DND-41 (cell line): ENCODE results near the gene SMCO1.

Experiments used
- ATAC-seq: fragments of 200-7000 bp; cut with Tn5 transposase; 3 replicates; pipeline ENCODE4 v1.9.1; 2021; ENCODE audit warnings: low read depth; ENCODE audit not compliant: insufficient read depth
- DNase-seq: peaks from one replicate; pipeline ENCODE4 v3.0.0-alpha.2; 2020
- H2AFZ ChIP-seq: 2 replicates; pipeline ENCODE4 v1.6.0; 2012; ENCODE audit warnings: low read depth, low read length
- H3K27ac ChIP-seq: 2 replicates; pipeline ENCODE4 v1.5.1; 2012; ENCODE audit warnings: low read length, inconsistent platforms
- H3K27me3 ChIP-seq: fragments of 200-600 bp; sonication (generic); 2 replicates; pipeline ENCODE4 v1.6.0; 2012; ENCODE audit warnings: low read length, mild to moderate bottlenecking, inconsistent platforms; ENCODE audit not compliant: insufficient read depth, poor library complexity
- H3K36me3 ChIP-seq: 2 replicates; pipeline ENCODE4 v1.5.1; 2012; ENCODE audit warnings: low read length, inconsistent platforms; ENCODE audit not compliant: insufficient read depth
- H3K4me1 ChIP-seq: 2 replicates; pipeline ENCODE4 v1.5.1; 2012; ENCODE audit warnings: mild to moderate bottlenecking, low read length; ENCODE audit not compliant: insufficient read depth
- H3K4me2 ChIP-seq: 2 replicates; pipeline ENCODE4 v1.6.0; 2012; ENCODE audit warnings: mild to moderate bottlenecking, moderate library complexity, low read length, inconsistent platforms; ENCODE audit not compliant: insufficient read depth
- H3K4me3 ChIP-seq, 2 experiments: fragments of 200-600 bp in 1 of 2; shearing (Covaris generic) in 1 of 2; 2 replicates each; pipeline ENCODE4 v1.5.1; 2012 to 2016; ENCODE audit warnings: inconsistent platforms in 2 of 2, low read length in 2 of 2, mild to moderate bottlenecking in 2 of 2, low read depth in 1 of 2, moderate library complexity in 1 of 2
- H3K79me2 ChIP-seq: 2 replicates; pipeline ENCODE4 v1.6.0; 2012; ENCODE audit warnings: low read length, inconsistent platforms; ENCODE audit not compliant: insufficient read depth
- H3K9ac ChIP-seq: 2 replicates; pipeline ENCODE4 v1.6.0; 2012; ENCODE audit warnings: low read depth, mild to moderate bottlenecking, inconsistent platforms, low read length, moderate library complexity
- H3K9me3 ChIP-seq: 2 replicates; pipeline ENCODE4 v1.5.1; 2012; ENCODE audit warnings: low read length, moderate library complexity, mild to moderate bottlenecking, inconsistent platforms; ENCODE audit not compliant: insufficient read depth, severe bottlenecking
- H4K20me1 ChIP-seq: 2 replicates; pipeline ENCODE4 v1.6.0; 2012; ENCODE audit warnings: low read length; ENCODE audit not compliant: insufficient read depth
- CTCF ChIP-seq: IDR thresholded peaks from 2 replicates; pipeline ENCODE4 v1.5.1; 2012; ENCODE audit warnings: borderline replicate concordance, low read length, moderate library complexity, mild to moderate bottlenecking; ENCODE audit not compliant: poor library complexity, severe bottlenecking; ENCODE audit errors: extremely low read depth
- EZH2 ChIP-seq: IDR thresholded peaks from 3 replicates; pipeline ENCODE4 v1.6.1; 2012; ENCODE audit warnings: borderline replicate concordance, low read depth, mild to moderate bottlenecking, moderate library complexity, low read length, inconsistent platforms; ENCODE audit not compliant: severe bottlenecking

Gene SMCO1

GRCh38 chr3:196558476-196558875, 43.3 kb upstream of the SMCO1 start:
- no peaks in the 10 kb centered on the region for H3K4me1 ChIP-seq
- H3K36me3 ChIP-seq, result peaks cover 42% of the 10 kb centered on the region
- ATAC-seq (no peak), DNase-seq (no peak)
- peaks cover 19% of the 10 kb centered on the region; the same call in 1 of the 2 replicates for H3K79me2 ChIP-seq
- no peaks in the 10 kb centered on the region for H3K27me3 ChIP-seq
- H4K20me1 ChIP-seq, result no peaks in the 10 kb centered on the region
- no peak for TF ChIP-seq EZH2
- TF ChIP-seq CTCF, result no peak
- H3K4me2 ChIP-seq, result no peak overlapping the region
- no peak overlapping the region for H3K4me3 ChIP-seq
- H3K9ac ChIP-seq, result no peak overlapping the region
- no peaks in the 10 kb centered on the region for H3K9me3 ChIP-seq
- H2AFZ ChIP-seq, result no peak overlapping the region
- no peak overlapping the region for H3K27ac ChIP-seq

GRCh38 chr3:196557236-196557635, 42.1 kb upstream of the SMCO1 start:
- H3K79me2 ChIP-seq, result peaks cover 8% of the 10 kb centered on the region; the same call in 1 of the 2 replicates
- H3K27me3 ChIP-seq, result no peaks in the 10 kb centered on the region
- no peaks in the 10 kb centered on the region for H4K20me1 ChIP-seq
- no peak for DNase-seq
- no peak overlapping the region for H3K4me3 ChIP-seq
- H3K9me3 ChIP-seq, result no peaks in the 10 kb centered on the region
- no peak for ATAC-seq
- peaks cover 41% of the 10 kb centered on the region for H3K36me3 ChIP-seq
- H3K4me1 ChIP-seq, result no peaks in the 10 kb centered on the region
- no peak overlapping the region for H3K27ac ChIP-seq
- no peak overlapping the region for H3K9ac ChIP-seq
- H3K4me2 ChIP-seq, result no peak overlapping the region
- no peak overlapping the region for H2AFZ ChIP-seq
- TF ChIP-seq EZH2 (no peak), CTCF (no peak)

GRCh38 chr3:196555295-196555694, 40.1 kb upstream of the SMCO1 start:
- no peak overlapping the region for H2AFZ ChIP-seq
- H4K20me1 ChIP-seq, result no peaks in the 10 kb centered on the region
- no peak overlapping the region for H3K4me3 ChIP-seq
- H3K36me3 ChIP-seq, result peaks cover 32% of the 10 kb centered on the region; the same call in 1 of the 2 replicates
- peaks cover 3% of the 10 kb centered on the region; the same call in 1 of the 2 replicates for H3K79me2 ChIP-seq
- no peaks in the 10 kb centered on the region for H3K4me1 ChIP-seq
- H3K27ac ChIP-seq, result no peak overlapping the region
- H3K4me2 ChIP-seq, result no peak overlapping the region
- ATAC-seq (no peak), DNase-seq (no peak)
- H3K9me3 ChIP-seq, result peaks cover 4% of the 10 kb centered on the region
- no peak overlapping the region for H3K9ac ChIP-seq
- H3K27me3 ChIP-seq, result no peaks in the 10 kb centered on the region
- TF ChIP-seq EZH2 (no peak), CTCF (no peak)

GRCh38 chr3:196554205-196554604, 39.1 kb upstream of the SMCO1 start:
- ATAC-seq, result no peak
- Histone ChIP-seq H3K4me2 (no peak overlapping the region), H4K20me1 (no peaks in the 10 kb centered on the region), H3K79me2 (peaks cover 3% of the 10 kb centered on the region; the same call in 1 of the 2 replicates), H3K27ac (no peak overlapping the region), H3K9me3 (peaks cover 15% of the 10 kb centered on the region), H3K27me3 (no peaks in the 10 kb centered on the region), H3K4me3 (no peak overlapping the region), H3K36me3 (peaks cover 21% of the 10 kb centered on the region; the same call in 1 of the 2 replicates), H2AFZ (no peak overlapping the region), H3K4me1 (no peaks in the 10 kb centered on the region), H3K9ac (no peak overlapping the region)
- no peak for DNase-seq
- no peak for TF ChIP-seq CTCF
- no peak for TF ChIP-seq EZH2
